Measurements from ENCODE around the gene TMCO6. TPM values are rescaled to one million over a fixed set of nuclear protein-coding genes. Genes with fewer than 3 reads are reported as not detected.
A peak's percentile ranks its signal among the peaks of the same experiment; 100 is the strongest.

Gene TMCO6
- total and polyA plus RNA-seq, 2 of the 4 experiments (the other 2 are of a cell fraction) = 6.6 to 10.6 TPM

- intact Hi-C loops (cut with micrococcal nuclease) (loop anchor here (1.0 kb wide), 1 partner anchor 27 kb away; the partner anchor contains the start of genes HARS1 and HARS2), in situ Hi-C loops (cut with MboI; ENCODE audit: low sequenced_read_pairs) (no loop called here), dilution Hi-C loops (cut with HindIII; ENCODE audit: low sequenced_read_pairs, unreplicated experiment) (no loop called here)
- no TSS peak for BruUV-seq (replicated peaks)
- Histone ChIP-seq H2AK5ac (ENCODE audit: low read depth, low read length) (peak within 1 kb of the TSS; percentile 81), H3K4ac (ENCODE audit: low read depth, low read length) (peak within 1 kb of the TSS; percentile 89), H3K36me3 (ENCODE audit: control insufficient read depth, insufficient read depth, low read length) (peaks cover 46% of the 10 kb centered on the region), H2BK120ac (ENCODE audit: low read depth, low read length) (peak within 1 kb of the TSS; percentile 41), H2BK15ac (ENCODE audit: low read depth, low read length) (peak within 1 kb of the TSS; percentile 13; the same call in 2 of the 3 replicates), H2BK5ac (ENCODE audit: low read depth, low read length, poor library complexity, severe bottlenecking) (peak within 1 kb of the TSS; percentile 93), H3K14ac (replicated peaks; ENCODE audit: low read depth, low read length) (peak within 1 kb of the TSS; percentile 94), H4K91ac (ENCODE audit: insufficient read depth, low read depth, low read length) (peak within 1 kb of the TSS; percentile 58), H3K9me3 (ENCODE audit: control insufficient read depth, insufficient read depth, low read length) (no peaks in the 10 kb centered on the region), H3K4me3 (ENCODE audit: insufficient read depth, low read depth, low read length) (peak within 1 kb of the TSS; percentile 86), H3K4me2 (ENCODE audit: low read depth, low read length) (peak within 1 kb of the TSS; percentile 96), H2AK9ac (replicated peaks; ENCODE audit: low read depth, low read length, poor library complexity) (peak within 1 kb of the TSS; percentile 98), H2AFZ (replicated peaks; ENCODE audit: low read length, poor library complexity) (peak within 1 kb of the TSS; percentile 94), H3K56ac (ENCODE audit: extremely low read depth, insufficient read depth, low read length) (peak within 1 kb of the TSS; percentile 95), H4K20me1 (ENCODE audit: insufficient read depth, low read length) (peaks cover 19% of the 10 kb centered on the region), H3K23ac (ENCODE audit: low read depth, low read length) (peak within 1 kb of the TSS; percentile 94), H3K18ac (ENCODE audit: low read depth, low read length) (peak within 1 kb of the TSS; percentile 96), H3K27me3 (ENCODE audit: control insufficient read depth, insufficient read depth, low read length) (no peaks in the 10 kb centered on the region), H3K9me1 (ENCODE audit: insufficient read depth, low read length) (peaks cover 15% of the 10 kb centered on the region; the same call in 1 of the 2 replicates), H4K5ac (ENCODE audit: low read depth, low read length) (peak within 1 kb of the TSS; percentile 99), H3K79me1 (ENCODE audit: low read depth in 1 of 2, low read length in 2 of 2) (peaks cover 23 to 48% of the 10 kb centered on the region in 2 experiments), H4K8ac (ENCODE audit: low read depth in 2 of 2, low read length in 2 of 2) (peak within 1 kb of the TSS; percentile 71 to 96), H3K27ac (ENCODE audit: insufficient read depth, low read length) (peak within 1 kb of the TSS; percentile 92), H3K9ac (ENCODE audit: low read depth, low read length) (peak within 1 kb of the TSS; percentile 94), H2BK20ac (ENCODE audit: low read depth, low read length) (0 out of 2 replicates have a peak within 1 kb of the TSS, but pooled peaks have one; percentile 35), H3K4me1 (ENCODE audit: control insufficient read depth, insufficient read depth, low read length) (peaks cover 3% of the 10 kb centered on the region; the same call in 1 of the 2 replicates)
- ATAC-seq (ENCODE audit: low read depth) (peak; percentile 97), DNase-seq (peak; percentile 88)
- 0% methylated on average over 23 of the region's 54 CpGs; no CpG with 5 or more reads in 1 of the 2 experiments for WGBS, 2 experiments (ENCODE audit: extremely low coverage in 2 of 2, insufficient read length in 1 of 2)
- TF ChIP-seq CTCF (conservative IDR thresholded peaks at IDR 0.05; ENCODE audit: low read depth, low read length) (no peak; the same call in 1 of the 2 replicates), RAD21 (IDR thresholded peaks at IDR 0.05; ENCODE audit: low read length) (0 out of 2 replicates have a peak, but pooled peaks have one; percentile 5), CEBPB (IDR thresholded peaks at IDR 0.05; ENCODE audit: low read depth, low read length) (no peak), MAZ (IDR thresholded peaks at IDR 0.05; ENCODE audit: borderline replicate concordance, low read depth, low read length) (peak; percentile 93), NFE2L2 (IDR thresholded peaks at IDR 0.05; ENCODE audit: low read depth, low read length) (no peak), FOS (IDR thresholded peaks at IDR 0.05; ENCODE audit: low read depth, low read length) (no peak), USF2 (IDR thresholded peaks at IDR 0.05; ENCODE audit: low read depth, low read length) (no peak), CHD1 (IDR thresholded peaks at IDR 0.05; ENCODE audit: low read depth, low read length) (0 out of 2 replicates have a peak, but pooled peaks have one; percentile 27), MXI1 (IDR thresholded peaks at IDR 0.05; ENCODE audit: borderline replicate concordance, low read depth, low read length) (peak; percentile 90), POLR2A (IDR thresholded peaks at IDR 0.05; ENCODE audit: low read depth, low read length) (peak; percentile 91), BHLHE40 (IDR thresholded peaks at IDR 0.05; ENCODE audit: low read depth, low read length) (peak; percentile 34; the same call in 1 of the 2 replicates), MAFK (IDR thresholded peaks at IDR 0.05; ENCODE audit: low read depth, low read length) (no peak), RCOR1 (IDR thresholded peaks at IDR 0.05; ENCODE audit: insufficient replicate concordance, low read length) (no peak)
- CTCF ChIA-PET = no interaction called here
- POLR2A ChIA-PET (ENCODE audit: unreplicated experiment) = interaction anchor here (1.2 kb wide), 1 partner anchor 107 kb away, joined by 3 read pairs; the partner anchor contains the start of gene SRA1
These were observed 25.3 kb downstream of the TMCO6 start, which contains the start of gene WDR55 for GRCh38 chr5:140664359-140665119. Gene WDR55, plus strand, starts transcription at chr5:140664904. Its CDS starts 9 bp downstream, at chr5:140664913.

Data from IMR-90 (cell line).